Breast epithelium (tissue), 3 donors: Measurements from ENCODE around the gene MPPED2.

Experiments used
- POLR2A ChIP-seq: fragments of 450-650 bp; IDR thresholded peaks from one replicate; pipeline ENCODE4 v1.6.1; 2016; ENCODE audit warnings: antibody characterized with exemption, mild to moderate bottlenecking, moderate library complexity
- POLR2AphosphoS5 ChIP-seq, 3 donors: sonication (generic); formaldehyde crosslinking; IDR thresholded peaks; one replicate each; pipeline ENCODE4 v1.6.1; 2017; ENCODE audit warnings: antibody characterized with exemption in 3 of 3
- TF ChIP-seq, protein P1 (sequence below), 3 donors: fragments of 450-650 bp; IDR thresholded peaks; one replicate each; pipeline ENCODE4 v1.5.1; 2016 to 2017; ENCODE audit warnings: antibody characterized with exemption in 3 of 3, mild to moderate bottlenecking in 3 of 3, moderate library complexity in 3 of 3

DNA sequence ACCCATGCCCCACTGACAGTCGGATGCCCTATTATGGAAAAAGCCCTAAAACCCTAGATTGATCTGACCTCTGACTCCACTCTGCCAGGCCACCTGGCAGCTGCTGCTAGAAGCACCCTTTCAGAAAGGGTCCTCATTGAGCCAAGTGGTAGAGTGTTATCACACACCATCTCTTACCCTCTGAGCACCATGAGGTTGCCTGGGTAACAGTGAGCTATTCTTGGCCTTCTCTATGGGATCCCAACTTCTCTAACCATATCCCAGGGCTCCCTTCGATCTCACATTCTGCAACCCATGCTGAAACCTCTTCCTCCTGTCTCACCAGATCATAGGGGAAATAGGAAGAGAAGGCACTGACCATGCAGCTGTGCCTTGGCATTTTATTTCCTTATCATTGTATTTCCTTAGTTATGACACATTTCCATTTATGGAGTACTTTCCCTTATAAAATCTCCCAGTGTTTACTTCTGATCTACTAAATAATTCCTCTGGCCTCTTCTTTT lies 52.7 kb downstream of the MPPED2 start:
- TF ChIP-seq, protein P1, sequence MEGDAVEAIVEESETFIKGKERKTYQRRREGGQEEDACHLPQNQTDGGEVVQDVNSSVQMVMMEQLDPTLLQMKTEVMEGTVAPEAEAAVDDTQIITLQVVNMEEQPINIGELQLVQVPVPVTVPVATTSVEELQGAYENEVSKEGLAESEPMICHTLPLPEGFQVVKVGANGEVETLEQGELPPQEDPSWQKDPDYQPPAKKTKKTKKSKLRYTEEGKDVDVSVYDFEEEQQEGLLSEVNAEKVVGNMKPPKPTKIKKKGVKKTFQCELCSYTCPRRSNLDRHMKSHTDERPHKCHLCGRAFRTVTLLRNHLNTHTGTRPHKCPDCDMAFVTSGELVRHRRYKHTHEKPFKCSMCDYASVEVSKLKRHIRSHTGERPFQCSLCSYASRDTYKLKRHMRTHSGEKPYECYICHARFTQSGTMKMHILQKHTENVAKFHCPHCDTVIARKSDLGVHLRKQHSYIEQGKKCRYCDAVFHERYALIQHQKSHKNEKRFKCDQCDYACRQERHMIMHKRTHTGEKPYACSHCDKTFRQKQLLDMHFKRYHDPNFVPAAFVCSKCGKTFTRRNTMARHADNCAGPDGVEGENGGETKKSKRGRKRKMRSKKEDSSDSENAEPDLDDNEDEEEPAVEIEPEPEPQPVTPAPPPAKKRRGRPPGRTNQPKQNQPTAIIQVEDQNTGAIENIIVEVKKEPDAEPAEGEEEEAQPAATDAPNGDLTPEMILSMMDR (IDR thresholded peaks at IDR 0.05) = no peak
- TF ChIP-seq POLR2A = no peak
- no peak for TF ChIP-seq POLR2AphosphoS5 (IDR thresholded peaks at IDR 0.05)
